Smooth muscle cell (in vitro differentiated cells): Measurements from ENCODE around the gene SRP54. TPM values are rescaled to one million over a fixed set of nuclear protein-coding genes. Genes with fewer than 3 reads are reported as not detected.

Experiments
- DNase-seq: peaks from one replicate; lab custom pipeline; 2025; ENCODE audit not compliant: unreplicated experiment; lab: John Stamatoyannopoulos, UW
- H2AFZ ChIP-seq: fragments of 200-600 bp; sonication (generic); 2 replicates; pipeline ENCODE4 v1.6.0; 2016; ENCODE audit warnings: antibody characterized with exemption, low read depth, mild to moderate bottlenecking
- H3F3A ChIP-seq: fragments of 200-600 bp; sonication (generic); 2 replicates; pipeline ENCODE4 v1.6.0; 2017; ENCODE audit warnings: antibody characterized with exemption, low read depth
- H3K27ac ChIP-seq: fragments of 200-600 bp; sonication (generic); 2 replicates; pipeline ENCODE4 v1.5.1; 2016; ENCODE audit warnings: low read depth, mild to moderate bottlenecking
- H3K27me3 ChIP-seq: fragments of 200-600 bp; sonication (generic); 2 replicates; pipeline ENCODE4 v1.6.1; 2016; ENCODE audit warnings: low read depth, mild to moderate bottlenecking
- H3K36me3 ChIP-seq: fragments of 200-600 bp; sonication (generic); 2 replicates; pipeline ENCODE4 v1.5.1; 2016; ENCODE audit warnings: low read depth
- H3K4me1 ChIP-seq: fragments of 200-600 bp; sonication (generic); 2 replicates; pipeline ENCODE4 v1.5.1; 2016; ENCODE audit warnings: low read depth
- H3K4me2 ChIP-seq: fragments of 200-600 bp; sonication (generic); 2 replicates; pipeline ENCODE4 v1.6.0; 2016; ENCODE audit warnings: mild to moderate bottlenecking
- H3K4me3 ChIP-seq: fragments of 200-600 bp; sonication (generic); 2 replicates; pipeline ENCODE4 v1.5.1; 2016; ENCODE audit warnings: mild to moderate bottlenecking
- H3K79me2 ChIP-seq: fragments of 200-600 bp; sonication (generic); 2 replicates; pipeline ENCODE4 v1.6.0; 2016; ENCODE audit warnings: low read depth, mild to moderate bottlenecking
- H3K9ac ChIP-seq: fragments of 200-600 bp; sonication (generic); 2 replicates; pipeline ENCODE4 v1.6.0; 2016; ENCODE audit warnings: low read depth
- H3K9me3 ChIP-seq: fragments of 200-600 bp; sonication (generic); replicated peaks from 2 replicates; pipeline ENCODE4 v1.5.1; 2016; ENCODE audit warnings: low read depth
- H4K20me1 ChIP-seq: fragments of 200-600 bp; sonication (generic); 2 replicates; pipeline ENCODE4 v1.6.0; 2016; ENCODE audit warnings: low read depth
- WGBS: methylation state at CpG from one replicate; pipeline ENCODE4 v1.1.7; 2016; ENCODE audit warnings: low lambda C conversion rate; 5-methylcytosine and 5-hydroxymethylcytosine counted together
- polyA plus RNA-seq: library from polyadenylated mRNA; unstranded; fragments of >200 nt; fragmentation: Nextera tagmentation; extraction: Ambion mirVana; gene quantifications from 2 replicates; pipeline ENCODE4 v1.2.1, GENCODE V29; 2016
- total RNA-seq: library from RNA; depleted of rRNA; stranded (reverse); fragments of >200 nt; gene quantifications from 2 replicates; pipeline ENCODE4 v1.2.3, GENCODE V29; 2014
- TF ChIP-seq, protein P1 (sequence below): fragments of 200-600 bp; sonication (generic); IDR thresholded peaks from 2 replicates; pipeline ENCODE4 v1.5.1; 2017; ENCODE audit warnings: borderline replicate concordance, mild to moderate bottlenecking, antibody characterized with exemption; ENCODE audit not compliant: insufficient read depth, poor library complexity, severe bottlenecking

SRP54 gene
- total and polyA plus RNA-seq, 2 experiments from 2014 or later: 76.4 to 111 TPM

DNA sequence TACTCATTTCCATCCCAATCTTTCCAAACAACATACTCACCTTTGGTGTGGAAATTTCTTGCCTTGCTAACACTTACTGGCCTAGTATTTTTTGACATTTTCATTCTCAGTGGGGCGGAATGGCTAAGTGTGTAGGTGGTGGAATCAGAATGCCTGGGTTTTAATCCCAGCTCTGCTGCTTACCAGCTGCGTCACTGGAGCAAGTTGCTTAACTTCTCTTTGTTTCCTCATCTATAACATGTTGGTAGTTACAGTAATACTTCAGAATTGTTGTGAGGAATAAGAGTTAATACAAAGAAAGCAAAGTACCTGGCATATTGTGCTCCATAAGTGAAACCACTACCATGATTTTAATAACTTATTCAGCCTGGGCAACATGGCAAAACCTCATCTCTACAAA lies 60.3 kb downstream of the SRP54 start:
- Histone ChIP-seq H3K79me2 (peaks cover 14% of the 10 kb centered on the region), H2AFZ (no peak overlapping the region), H3K9ac (no peak overlapping the region), H3K36me3 (no peaks in the 10 kb centered on the region), H3F3A (no peaks in the 10 kb centered on the region), H3K4me3 (no peak overlapping the region), H3K9me3 (no peaks in the 10 kb centered on the region), H3K4me2 (no peak overlapping the region), H3K27me3 (no peaks in the 10 kb centered on the region), H3K27ac (peak overlapping the region; percentile 76), H3K4me1 (peaks cover 7% of the 10 kb centered on the region), H4K20me1 (peaks cover 9% of the 10 kb centered on the region)
- TF ChIP-seq, protein P1, sequence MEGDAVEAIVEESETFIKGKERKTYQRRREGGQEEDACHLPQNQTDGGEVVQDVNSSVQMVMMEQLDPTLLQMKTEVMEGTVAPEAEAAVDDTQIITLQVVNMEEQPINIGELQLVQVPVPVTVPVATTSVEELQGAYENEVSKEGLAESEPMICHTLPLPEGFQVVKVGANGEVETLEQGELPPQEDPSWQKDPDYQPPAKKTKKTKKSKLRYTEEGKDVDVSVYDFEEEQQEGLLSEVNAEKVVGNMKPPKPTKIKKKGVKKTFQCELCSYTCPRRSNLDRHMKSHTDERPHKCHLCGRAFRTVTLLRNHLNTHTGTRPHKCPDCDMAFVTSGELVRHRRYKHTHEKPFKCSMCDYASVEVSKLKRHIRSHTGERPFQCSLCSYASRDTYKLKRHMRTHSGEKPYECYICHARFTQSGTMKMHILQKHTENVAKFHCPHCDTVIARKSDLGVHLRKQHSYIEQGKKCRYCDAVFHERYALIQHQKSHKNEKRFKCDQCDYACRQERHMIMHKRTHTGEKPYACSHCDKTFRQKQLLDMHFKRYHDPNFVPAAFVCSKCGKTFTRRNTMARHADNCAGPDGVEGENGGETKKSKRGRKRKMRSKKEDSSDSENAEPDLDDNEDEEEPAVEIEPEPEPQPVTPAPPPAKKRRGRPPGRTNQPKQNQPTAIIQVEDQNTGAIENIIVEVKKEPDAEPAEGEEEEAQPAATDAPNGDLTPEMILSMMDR: no peak
- 44% methylated on average over 2 of the region's 2 CpGs for WGBS
- DNase-seq: no peak

DNA sequence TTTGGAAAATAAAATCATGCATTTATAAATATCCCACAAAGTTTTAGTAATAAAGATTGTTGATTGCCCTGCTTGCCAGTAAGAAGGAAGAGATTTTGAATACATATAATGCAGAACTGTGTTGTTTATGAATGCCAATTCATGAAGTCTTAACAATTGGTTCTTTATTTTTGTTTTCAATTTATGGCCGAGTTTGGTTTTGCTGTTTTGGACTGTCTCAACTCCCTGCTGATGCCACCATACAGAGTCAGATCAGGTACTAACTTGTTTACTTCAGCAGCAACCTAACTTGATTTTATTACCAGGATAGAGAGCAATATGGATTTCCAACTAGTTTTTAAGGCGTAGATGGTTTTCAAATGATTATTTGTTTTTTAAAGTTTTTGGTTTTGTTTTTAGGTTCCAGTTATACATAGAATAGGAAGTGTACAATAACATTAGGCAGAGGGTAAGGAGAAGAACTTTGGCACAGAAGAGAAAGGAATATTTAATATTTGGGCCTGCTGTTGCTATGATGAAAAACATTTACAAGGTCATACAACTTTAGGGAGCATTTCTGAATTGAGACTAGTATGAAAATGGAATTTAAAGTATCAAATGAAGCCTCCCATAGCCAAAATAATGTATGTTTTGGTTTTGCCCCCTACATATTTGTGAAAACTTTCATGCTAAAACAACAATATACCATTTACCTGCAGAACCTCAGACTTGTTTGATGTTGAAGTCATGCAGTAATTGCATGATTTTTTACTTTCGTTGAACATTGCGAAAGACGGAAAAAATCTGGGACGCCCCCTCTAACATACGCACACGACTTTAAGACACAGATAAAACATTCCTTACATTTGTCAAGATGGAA lies 62.4 kb downstream of the SRP54 start:
- Histone ChIP-seq H3K4me1 (peaks cover 7% of the 10 kb centered on the region), H3F3A (no peaks in the 10 kb centered on the region), H3K4me3 (peak overlapping the region; percentile 88), H3K9me3 (no peaks in the 10 kb centered on the region), H2AFZ (peak overlapping the region; percentile 61), H3K27me3 (no peaks in the 10 kb centered on the region), H3K4me2 (peak overlapping the region; percentile 85), H3K36me3 (no peaks in the 10 kb centered on the region), H3K27ac (peak overlapping the region; percentile 97), H3K79me2 (peaks cover 28% of the 10 kb centered on the region), H4K20me1 (peaks cover 14% of the 10 kb centered on the region), H3K9ac (peak overlapping the region; percentile 95)
- WGBS: 34% methylated on average over 8 of the region's 8 CpGs
- no peak for DNase-seq
- TF ChIP-seq, protein P1: no peak

DNA sequence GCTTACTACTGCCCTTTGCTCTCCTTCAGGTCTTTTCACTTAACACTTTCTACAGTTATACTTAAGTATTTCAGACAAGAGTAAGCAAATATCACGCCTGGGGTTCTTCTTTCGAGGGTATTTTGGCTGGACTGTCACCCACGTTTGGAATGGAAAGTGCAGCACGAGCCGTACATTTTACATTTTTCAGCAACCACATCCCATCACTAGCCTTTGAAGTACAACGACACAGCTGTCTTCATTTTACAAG lies 62.9 kb downstream of the SRP54 start:
- peaks cover 28% of the 10 kb centered on the region for H3K79me2 ChIP-seq
- H3K27me3 ChIP-seq: no peaks in the 10 kb centered on the region
- no peak for DNase-seq
- H3K27ac ChIP-seq: peak overlapping the region; percentile 97
- peaks cover 7% of the 10 kb centered on the region for H3K4me1 ChIP-seq
- 0% methylated on average over 6 of the region's 6 CpGs for WGBS
- H3K4me3 ChIP-seq: peak overlapping the region; percentile 88
- TF ChIP-seq, protein P1: no peak
- H4K20me1 ChIP-seq: peaks cover 17% of the 10 kb centered on the region
- H3F3A ChIP-seq: no peaks in the 10 kb centered on the region
- H3K36me3 ChIP-seq: no peaks in the 10 kb centered on the region
- H3K9ac ChIP-seq: peak overlapping the region; percentile 95
- H2AFZ ChIP-seq: peak overlapping the region; percentile 61
- no peaks in the 10 kb centered on the region for H3K9me3 ChIP-seq
- peak overlapping the region; percentile 85 for H3K4me2 ChIP-seq
